Measurements from ENCODE around the gene FTCD.

The FTCD gene

GRCh38 chr21:46093668-46094400 lies 61.5 kb downstream of the FTCD start:
- DNase-seq (ENCODE audit: low read depth in 2 of 3, low spot score in 2 of 3) = no peak

GRCh38 chr21:46092811-46093667 lies 62.3 kb downstream of the FTCD start:
- no peak for DNase-seq (ENCODE audit: low read depth in 2 of 3, low spot score in 2 of 3)

GRCh38 chr21:46092026-46092764 lies 63.2 kb downstream of the FTCD start:
- DNase-seq (ENCODE audit: low read depth in 2 of 3, low spot score in 2 of 3) = no peak

GRCh38 chr21:46091631-46092025 lies 63.8 kb downstream of the FTCD start:
- DNase-seq (ENCODE audit: low read depth in 2 of 3, low spot score in 2 of 3) = no peak

- no peak for DNase-seq (ENCODE audit: low read depth in 2 of 3, low spot score in 2 of 3)
Measured at GRCh38 chr21:46091118-46091517, 64.3 kb downstream of the FTCD start.

- no peak for DNase-seq (ENCODE audit: low read depth in 2 of 3, low spot score in 2 of 3)
Measured at GRCh38 chr21:46089285-46089684, 66.1 kb downstream of the FTCD start.

GRCh38 chr21:46088189-46088588 lies 67.2 kb downstream of the FTCD start:
- no peak for DNase-seq (ENCODE audit: low read depth in 2 of 3, low spot score in 2 of 3)

- DNase-seq (ENCODE audit: low read depth in 2 of 3, low spot score in 2 of 3) = no peak
Measured at GRCh38 chr21:46087641-46088040, 67.7 kb downstream of the FTCD start.

All from activated CD8-positive, alpha-beta memory T cell treated with anti-CD3 and anti-CD28 coated beads for 48 hours (primary cell).